Gastroesophageal sphincter (tissue), 3 donors: Measurements from ENCODE around the gene FGD5.

ENCODE experiments used
- CTCF ChIP-seq, 4 experiments: fragments of 200-600 bp in 2 of 4; fragments of 450-650 bp in 2 of 4; sonication (generic) in 1 of 4; IDR thresholded peaks; one replicate each; pipeline ENCODE4 v1.5.1; 2017 to 2019; ENCODE audit warnings: antibody characterized with exemption in 4 of 4, mild to moderate bottlenecking in 2 of 4, moderate library complexity in 2 of 4
- POLR2A ChIP-seq, 2 donors: fragments of 450-650 bp; IDR thresholded peaks; one replicate each; pipeline ENCODE4 v1.6.1; 2017; ENCODE audit warnings: antibody characterized with exemption in 2 of 2, mild to moderate bottlenecking in 2 of 2, moderate library complexity in 1 of 2

- TF ChIP-seq CTCF (IDR thresholded peaks at IDR 0.05) (no peak), POLR2A (IDR thresholded peaks at IDR 0.05) (no peak)
These were observed 29.1 kb downstream of the FGD5 start for GRCh38 chr3:14847613-14848541.
